Measurements from ENCODE around the gene PRR14L. TPM values are rescaled to one million over a fixed set of nuclear protein-coding genes. Genes with fewer than 3 reads are reported as not detected.
A peak's percentile ranks its signal among the peaks of the same experiment; 100 is the strongest.

Gene PRR14L
- total and polyA plus RNA-seq, 2 of the 13 experiments (the other 11 are each of a cell fraction or from before 2014, with no cell fraction given) = 6.6 to 16.5 TPM

GRCh38 chr22:31750365-31751284 lies 693 bp upstream of the PRR14L start (continued):
- TF ChIP-seq RBAK (CRISPR knock-in tag; IDR thresholded peaks at IDR 0.05) (no peak), ZBTB37 (CRISPR knock-in tag; IDR thresholded peaks at IDR 0.05) (no peak), FOXP1 (IDR thresholded peaks at IDR 0.05) (no peak), FOXP1 (CRISPR knock-in tag; IDR thresholded peaks at IDR 0.05) (no peak), MLX (CRISPR knock-in tag; IDR thresholded peaks at IDR 0.05) (no peak), ZNF281 (CRISPR knock-in tag; IDR thresholded peaks at IDR 0.05; ENCODE audit: borderline replicate concordance) (no peak), PRDM4 (CRISPR knock-in tag; IDR thresholded peaks at IDR 0.05; ENCODE audit: borderline replicate concordance) (no peak), HHEX (CRISPR knock-in tag; IDR thresholded peaks at IDR 0.05) (no peak), ZNF335 (CRISPR knock-in tag; IDR thresholded peaks at IDR 0.05) (0 out of 2 replicates have a peak, but pooled peaks have one; percentile 2), SRSF1 (optimal IDR thresholded peaks at IDR 0.05; ENCODE audit: low read depth, low read length) (no peak), ZNF282 (IDR thresholded peaks at IDR 0.05; ENCODE audit: partially characterized antibody) (no peak), GFI1 (CRISPR knock-in tag; IDR thresholded peaks at IDR 0.05; ENCODE audit: borderline replicate concordance) (no peak), TOE1 (CRISPR knock-in tag; IDR thresholded peaks at IDR 0.05) (no peak), BORCS8-MEF2B (CRISPR knock-in tag; IDR thresholded peaks at IDR 0.05) (no peak), ZNF670 (CRISPR knock-in tag; IDR thresholded peaks at IDR 0.05; ENCODE audit: borderline replicate concordance) (no peak), FOSL1 (CRISPR knock-in tag; IDR thresholded peaks at IDR 0.05; ENCODE audit: borderline replicate concordance) (no peak), TARDBP (CRISPR knock-in tag; IDR thresholded peaks at IDR 0.05) (no peak), PCBP2 (optimal IDR thresholded peaks at IDR 0.05; ENCODE audit: low read depth, low read length, poor library complexity, severe bottlenecking) (no peak), CREB3 (CRISPR knock-in tag; IDR thresholded peaks at IDR 0.05) (no peak), ZFP82 (CRISPR knock-in tag; IDR thresholded peaks at IDR 0.05; ENCODE audit: borderline replicate concordance) (no peak), MLLT10 (CRISPR knock-in tag; IDR thresholded peaks at IDR 0.05) (no peak), ELF1 (CRISPR knock-in tag; IDR thresholded peaks at IDR 0.05) (no peak)

Data from HepG2 (cell line).